Measurements from ENCODE around the gene TOR1A.
A peak's percentile ranks its signal among the peaks of the same experiment; 100 is the strongest.

TOR1A gene, protein sequence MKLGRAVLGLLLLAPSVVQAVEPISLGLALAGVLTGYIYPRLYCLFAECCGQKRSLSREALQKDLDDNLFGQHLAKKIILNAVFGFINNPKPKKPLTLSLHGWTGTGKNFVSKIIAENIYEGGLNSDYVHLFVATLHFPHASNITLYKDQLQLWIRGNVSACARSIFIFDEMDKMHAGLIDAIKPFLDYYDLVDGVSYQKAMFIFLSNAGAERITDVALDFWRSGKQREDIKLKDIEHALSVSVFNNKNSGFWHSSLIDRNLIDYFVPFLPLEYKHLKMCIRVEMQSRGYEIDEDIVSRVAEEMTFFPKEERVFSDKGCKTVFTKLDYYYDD

GRCh38 chr9:129823935-129824601 lies at the start of gene TOR1A:
Gene TOR1A (minus strand): TSS chr9:129824136. CDS start chr9:129824085, 51 bp downstream.
- DNase-seq: peak; percentile 46 to 96 (median 88)

GRCh38 chr9:129871046-129871445 lies 47.1 kb upstream of the TOR1A start:
- no peak for DNase-seq

DNA sequence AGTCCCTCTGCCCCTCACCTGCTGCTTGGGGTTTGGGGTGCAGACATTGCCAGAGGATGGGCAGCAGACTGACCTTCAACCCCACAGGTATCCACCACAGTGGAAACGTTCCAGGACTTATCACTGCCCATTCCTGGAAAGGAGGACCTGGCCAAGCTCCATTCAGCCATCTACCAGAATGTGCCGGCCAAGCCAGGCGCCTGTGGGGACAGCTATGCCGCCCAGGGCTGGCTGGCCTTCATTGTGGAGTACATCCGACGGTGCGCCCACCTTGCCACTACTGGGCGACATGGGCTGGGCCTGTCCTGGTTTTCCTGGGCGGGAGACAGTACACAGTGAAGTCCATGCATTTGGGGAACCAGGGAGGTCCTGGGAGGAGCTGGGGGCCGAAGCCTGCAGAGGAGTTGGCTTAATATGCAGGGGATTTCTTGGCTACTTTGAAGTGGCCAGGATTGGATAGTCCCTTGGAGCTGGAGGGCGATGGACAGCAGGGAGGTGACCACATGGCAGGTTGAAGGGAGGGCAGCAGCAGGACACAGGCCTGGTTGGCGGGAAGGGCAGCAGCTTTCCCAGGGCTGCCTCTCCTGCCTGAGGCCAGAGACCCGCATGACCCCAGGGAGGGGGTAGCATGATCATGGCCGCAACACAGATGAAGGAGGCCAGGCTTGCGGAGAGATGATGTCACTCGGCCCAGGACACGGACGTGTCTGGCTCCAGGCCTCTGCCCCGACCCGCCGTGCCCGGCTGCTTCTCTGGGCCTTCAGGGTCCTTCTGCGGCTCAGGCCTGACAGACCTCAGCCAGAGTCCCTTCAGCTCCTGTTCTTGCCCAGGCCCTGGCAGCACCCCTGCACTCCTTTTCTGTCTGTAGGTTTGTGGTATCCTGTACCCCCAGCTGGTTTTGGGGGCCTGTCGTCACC lies 45.9 kb upstream of the TOR1A start:
- DNase-seq: no peak

- no peak for DNase-seq
Measured at GRCh38 chr9:129868872-129869486, 45.0 kb upstream of the TOR1A start.

GRCh38 chr9:129868023-129868871 lies 44.3 kb upstream of the TOR1A start:
- no peak for DNase-seq

DNA sequence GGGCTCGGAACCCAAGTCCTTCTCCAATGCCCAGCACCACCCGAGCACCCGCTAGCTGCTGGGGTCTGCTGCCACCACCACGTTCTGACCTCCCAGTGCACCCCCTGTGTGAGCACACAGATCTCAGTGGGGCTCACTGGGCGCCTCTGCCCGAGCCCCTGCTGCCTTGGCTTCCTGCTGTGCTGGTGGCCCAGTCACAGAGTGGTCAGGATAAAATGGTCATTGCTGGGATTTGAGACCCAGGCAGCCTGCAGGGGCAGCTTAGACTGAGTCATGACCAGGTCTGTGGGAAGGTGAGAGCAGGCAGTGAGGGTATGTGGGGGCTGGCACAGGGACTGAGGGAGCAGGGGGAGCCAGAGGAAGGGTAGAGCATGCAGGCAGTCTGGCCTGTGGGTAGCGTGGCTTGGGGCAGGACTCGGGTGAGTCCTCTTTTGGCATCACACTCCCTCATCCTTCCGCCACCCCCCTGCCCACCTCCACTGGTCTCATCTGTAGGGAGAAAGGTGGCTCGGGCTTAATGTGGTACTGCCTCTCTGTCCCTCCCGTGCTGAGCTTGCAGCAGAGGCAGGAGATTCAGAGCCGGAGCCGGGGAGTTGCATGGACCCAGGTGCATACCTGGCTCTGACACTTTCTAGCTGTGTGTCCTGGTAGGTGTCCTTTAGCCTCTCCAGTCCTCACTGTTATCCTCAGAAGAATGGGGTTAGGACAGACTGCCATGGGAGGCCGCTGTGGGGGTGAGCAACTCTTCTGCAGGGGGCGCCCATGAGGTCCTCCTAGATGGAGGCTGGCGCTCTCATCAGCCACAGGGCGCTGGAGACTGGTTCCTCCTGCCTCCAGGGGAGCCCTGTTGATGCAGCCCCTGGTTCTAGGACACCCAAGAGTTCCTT lies 43.4 kb upstream of the TOR1A start:
- no peak for DNase-seq

GRCh38 chr9:129866394-129867135 lies 42.6 kb upstream of the TOR1A start:
- DNase-seq: no peak

DNA sequence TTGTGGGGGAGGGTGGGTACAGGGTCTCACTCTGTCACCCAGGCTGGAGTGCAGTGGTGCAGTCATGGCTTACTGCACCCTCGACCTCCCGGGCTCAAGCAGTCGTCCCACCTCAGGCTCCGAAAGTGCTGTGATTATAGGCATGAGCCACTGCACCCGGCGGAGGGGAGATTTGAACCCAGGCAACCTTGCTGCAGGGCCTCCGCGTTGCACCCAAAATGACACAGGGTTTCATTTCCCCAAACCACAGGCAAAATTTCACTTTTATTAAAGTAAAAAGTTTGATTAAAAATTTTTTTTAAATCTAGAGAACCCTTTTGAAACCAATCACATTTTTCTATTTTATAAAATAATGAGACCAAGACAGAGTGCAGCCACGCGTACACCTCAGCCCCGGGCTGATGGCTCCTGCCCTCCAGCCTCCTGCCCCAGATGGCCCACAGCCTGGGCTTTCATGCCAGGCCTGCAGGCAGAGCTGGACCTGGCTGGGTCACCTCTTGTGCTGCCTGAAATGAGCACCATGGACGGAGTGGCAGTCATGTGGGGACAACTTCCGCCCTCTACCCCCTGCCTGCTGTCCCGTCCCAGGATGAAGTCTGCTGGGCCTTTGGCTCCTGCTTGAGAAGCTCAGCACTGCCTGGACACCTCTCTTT lies 41.9 kb upstream of the TOR1A start:
- DNase-seq: no peak

- no peak for DNase-seq
Measured at GRCh38 chr9:129864991-129865647, 41.2 kb upstream of the TOR1A start.

GRCh38 chr9:129863059-129863690 lies 39.2 kb upstream of the TOR1A start:
- no peak for DNase-seq

GRCh38 chr9:129861447-129861827 lies 37.5 kb upstream of the TOR1A start:
- no peak for DNase-seq

- DNase-seq: no peak
Measured at GRCh38 chr9:129860653-129861446, 36.9 kb upstream of the TOR1A start.

GRCh38 chr9:129858167-129858962 lies 34.4 kb upstream of the TOR1A start:
- no peak for DNase-seq

- no peak for DNase-seq
Measured at GRCh38 chr9:129857207-129857606, 33.3 kb upstream of the TOR1A start.

GRCh38 chr9:129854588-129855110 lies 30.7 kb upstream of the TOR1A start:
- no peak for DNase-seq
